Loucy (cell line): ENCODE measurements around the gene CLMP.
"Not testable (repeated sequence)": the region's sequence is repeated elsewhere in the genome, so short reads cannot be mapped to it uniquely, and the experiment has no call there.

Experiments
- H2AFZ ChIP-seq: fragments of 200-600 bp; sonication (generic); 2 replicates; pipeline ENCODE4 v1.6.0; 2016; ENCODE audit warnings: antibody characterized with exemption, mild to moderate bottlenecking, low read length, moderate library complexity
- H3F3A ChIP-seq: fragments of 200-600 bp; 2 replicates; pipeline ENCODE4 v1.6.0; 2016; ENCODE audit warnings: antibody characterized with exemption, low read depth, mild to moderate bottlenecking
- H3K27me3 ChIP-seq: fragments of 200-600 bp; sonication (generic); 2 replicates; pipeline ENCODE4 v1.6.1; 2014; ENCODE audit warnings: low read length, mild to moderate bottlenecking; ENCODE audit not compliant: insufficient read depth, poor library complexity, severe bottlenecking
- H3K36me3 ChIP-seq: fragments of 200-600 bp; sonication (generic); 2 replicates; pipeline ENCODE4 v1.6.1; 2016; ENCODE audit warnings: low read length; ENCODE audit not compliant: insufficient read depth
- H3K4me1 ChIP-seq: fragments of 200-600 bp; sonication (generic); 2 replicates; pipeline ENCODE4 v1.5.1; 2014; ENCODE audit warnings: low read length, mild to moderate bottlenecking; ENCODE audit not compliant: insufficient read depth, poor library complexity, severe bottlenecking
- H3K4me2 ChIP-seq: fragments of 200-600 bp; sonication (generic); 2 replicates; pipeline ENCODE4 v1.6.0; 2014; ENCODE audit warnings: antibody characterized with exemption, low read length, low read depth, mild to moderate bottlenecking; ENCODE audit not compliant: poor library complexity, severe bottlenecking
- H3K4me3 ChIP-seq: fragments of 200-600 bp; sonication (generic); 2 replicates; pipeline ENCODE4 v1.5.1; 2014; ENCODE audit warnings: low read length, mild to moderate bottlenecking, mixed read lengths; ENCODE audit not compliant: poor library complexity, severe bottlenecking
- H3K79me2 ChIP-seq: fragments of 200-600 bp; sonication (generic); 2 replicates; pipeline ENCODE4 v1.6.1; 2014; ENCODE audit warnings: low read length; ENCODE audit not compliant: insufficient read depth
- H3K9ac ChIP-seq: fragments of 200-600 bp; sonication (generic); 2 replicates; pipeline ENCODE4 v1.6.0; 2014; ENCODE audit warnings: mild to moderate bottlenecking, low read depth, low read length, moderate library complexity; ENCODE audit not compliant: poor library complexity, severe bottlenecking
- H3K9me2 ChIP-seq: fragments of 200-600 bp; sonication (generic); replicated peaks from 2 replicates; pipeline ENCODE4 v1.6.1; 2016; ENCODE audit warnings: low read depth, low read length, mixed read lengths
- H3K9me3 ChIP-seq: fragments of 200-600 bp; sonication (generic); 2 replicates; pipeline ENCODE4 v1.6.1; 2014; ENCODE audit warnings: mild to moderate bottlenecking, antibody characterized with exemption, low read length, low read depth; ENCODE audit not compliant: insufficient read depth
- H4K20me1 ChIP-seq: fragments of 200-600 bp; sonication (generic); 2 replicates; pipeline ENCODE4 v1.6.0; 2014; ENCODE audit warnings: antibody characterized with exemption, low read length, mild to moderate bottlenecking; ENCODE audit not compliant: insufficient read depth, poor library complexity, severe bottlenecking
- CTCF ChIP-seq: fragments of 200-600 bp; sonication (generic); conservative IDR thresholded peaks from 2 replicates; pipeline ENCODE4 v1.5.1; 2014; ENCODE audit warnings: mild to moderate bottlenecking, antibody characterized with exemption, low read length
- EZH2phosphoT487 ChIP-seq: fragments of 200-600 bp; IDR thresholded peaks from 2 replicates; pipeline ENCODE4 v1.6.1; 2018; ENCODE audit warnings: antibody characterized with exemption, mild to moderate bottlenecking, moderate library complexity, borderline replicate concordance

The CLMP gene

GRCh38 chr11:123135863-123136446, 59.1 kb downstream of the CLMP start:
- Histone ChIP-seq H3K9ac (no peak overlapping the region), H3K4me3 (no peak overlapping the region), H3K36me3 (no peaks in the 10 kb centered on the region), H3K9me2 (no peaks in the 10 kb centered on the region), H3K9me3 (no peaks in the 10 kb centered on the region), H4K20me1 (no peaks in the 10 kb centered on the region), H3K4me1 (no peaks in the 10 kb centered on the region), H2AFZ (no peak overlapping the region), H3F3A (no peaks in the 10 kb centered on the region), H3K79me2 (no peaks in the 10 kb centered on the region), H3K27me3 (no peaks in the 10 kb centered on the region), H3K4me2 (no peak overlapping the region)
- TF ChIP-seq CTCF (no peak), EZH2phosphoT487 (no peak)

- Histone ChIP-seq H3K4me3 (no peak overlapping the region), H3K9me3 (no peaks in the 10 kb centered on the region), H3K79me2 (no peaks in the 10 kb centered on the region), H4K20me1 (no peaks in the 10 kb centered on the region), H3K27me3 (no peaks in the 10 kb centered on the region), H3K9ac (no peak overlapping the region), H3K4me2 (no peak overlapping the region), H3K4me1 (no peaks in the 10 kb centered on the region), H2AFZ (no peak overlapping the region), H3K9me2 (no peaks in the 10 kb centered on the region), H3F3A (no peaks in the 10 kb centered on the region), H3K36me3 (no peaks in the 10 kb centered on the region)
- TF ChIP-seq CTCF (no peak), EZH2phosphoT487 (no peak)
Observed at GRCh38 chr11:123132881-123133280, 62.2 kb downstream of the CLMP start.

GRCh38 chr11:123132034-123132766, 62.8 kb downstream of the CLMP start:
- H3K9me2 ChIP-seq, H3K79me2 ChIP-seq, H4K20me1 ChIP-seq, H3K9ac ChIP-seq, H3K4me3 ChIP-seq, H3K4me2 ChIP-seq, H3F3A ChIP-seq, H3K9me3 ChIP-seq, H3K36me3 ChIP-seq, H3K27me3 ChIP-seq, H3K4me1 ChIP-seq, H2AFZ ChIP-seq: not testable (repeated sequence)

- TF ChIP-seq CTCF: no peak
- no peak for TF ChIP-seq EZH2phosphoT487
- no peaks in the 10 kb centered on the region for H3K79me2 ChIP-seq
Observed at GRCh38 chr11:123129920-123130319, 65.1 kb downstream of the CLMP start.

More at GRCh38 chr11:123129920-123130319, 65.1 kb downstream of the CLMP start:
- no peaks in the 10 kb centered on the region for H3K36me3 ChIP-seq
- no peaks in the 10 kb centered on the region for H3K9me3 ChIP-seq
- H3K4me3 ChIP-seq: no peak overlapping the region
- H3K9me2 ChIP-seq: no peaks in the 10 kb centered on the region
- H3K27me3 ChIP-seq: no peaks in the 10 kb centered on the region
- H3F3A ChIP-seq: no peaks in the 10 kb centered on the region
- H2AFZ ChIP-seq: no peak overlapping the region
- no peaks in the 10 kb centered on the region for H4K20me1 ChIP-seq
- no peak overlapping the region for H3K4me2 ChIP-seq
- no peaks in the 10 kb centered on the region for H3K4me1 ChIP-seq
- H3K9ac ChIP-seq: no peak overlapping the region
